ENCODE data around the gene KRT34. TPM values are rescaled to one million over a fixed set of nuclear protein-coding genes. Genes with fewer than 3 reads are reported as not detected.

The KRT34 gene
- total RNA-seq (2022; extraction: Qiagen RNA extraction) = 0.23 to 0.61 TPM (median 0.42 TPM) in 5 replicates

GRCh38 chr17:41381943-41382342, at the start of gene KRT34:
KRT34 (minus strand) TSS chr17:41382306; CDS start chr17:41382246, 60 bp downstream.

GRCh38 chr17:41424111-41424635, 42.1 kb upstream of the KRT34 start, which contains the start of gene KRT37:
KRT37 (minus strand) TSS chr17:41424585; CDS start chr17:41424523, 62 bp downstream.

GRCh38 chr17:41396996-41397660, 15.0 kb upstream of the KRT34 start, which contains the start of gene KRT31:
KRT31 (minus strand) TSS chr17:41397608; CDS start chr17:41397539, 69 bp downstream.

GRCh38 chr17:41369713-41370112, 12.4 kb downstream of the KRT34 start, which contains the start of gene KRT33B:
KRT33B (minus strand) TSS chr17:41369813; CDS start chr17:41369750, 63 bp downstream.

GRCh38 chr17:41350381-41350878, 31.7 kb downstream of the KRT34 start, which contains the start of gene KRT33A:
KRT33A (minus strand) TSS chr17:41350828; CDS start chr17:41350767, 61 bp downstream.

Other genes with a start within 250 kb of the KRT34 start
- gene KRTAP4-6, start 241.8 kb downstream of the KRT34 start, total RNA-seq (2022; extraction: Qiagen RNA extraction) = not detected in 5 replicates
- gene KRTAP4-5, start 232.5 kb downstream of the KRT34 start, total RNA-seq (2022; extraction: Qiagen RNA extraction) = not detected in 5 replicates
- not detected in 5 replicates for gene KRTAP4-4, start 221.6 kb downstream of the KRT34 start, total RNA-seq (2022; extraction: Qiagen RNA extraction)
- not detected in 5 replicates for gene KRTAP4-3, start 214.1 kb downstream of the KRT34 start, total RNA-seq (2022; extraction: Qiagen RNA extraction)
- not detected in 5 replicates for gene KRTAP4-2, start 204.1 kb downstream of the KRT34 start, total RNA-seq (2022; extraction: Qiagen RNA extraction)
- gene KRTAP4-1, start 197.4 kb downstream of the KRT34 start, total RNA-seq (2022; extraction: Qiagen RNA extraction) = 0.08 to 0.13 TPM in 2 of 5 replicates, not detected in the others
- not detected in 5 replicates for gene KRTAP9-1, start 192.4 kb downstream of the KRT34 start, total RNA-seq (2022; extraction: Qiagen RNA extraction)
- gene KRTAP9-2, start 155.7 kb downstream of the KRT34 start, total RNA-seq (2022; extraction: Qiagen RNA extraction) = not detected in 5 replicates
- gene KRTAP9-3, start 149.9 kb downstream of the KRT34 start, total RNA-seq (2022; extraction: Qiagen RNA extraction) = not detected in 5 replicates
- gene KRTAP9-8, start 144.3 kb downstream of the KRT34 start, total RNA-seq (2022; extraction: Qiagen RNA extraction) = not detected in 5 replicates
- gene KRTAP9-4, start 132.6 kb downstream of the KRT34 start, total RNA-seq (2022; extraction: Qiagen RNA extraction) = not detected in 5 replicates
- gene KRTAP9-9, start 126.9 kb downstream of the KRT34 start, total RNA-seq (2022; extraction: Qiagen RNA extraction) = not detected in 5 replicates
- not detected in 5 replicates for gene KRTAP9-6, start 116.9 kb downstream of the KRT34 start, total RNA-seq (2022; extraction: Qiagen RNA extraction)
- gene KRTAP9-7, start 106.6 kb downstream of the KRT34 start, total RNA-seq (2022; extraction: Qiagen RNA extraction) = not detected in 5 replicates
- not detected in 5 replicates for gene KRTAP29-1, start 79.5 kb downstream of the KRT34 start, total RNA-seq (2022; extraction: Qiagen RNA extraction)
- not detected in 5 replicates for gene KRTAP16-1, start 73.0 kb downstream of the KRT34 start, total RNA-seq (2022; extraction: Qiagen RNA extraction)
- not detected in 5 replicates for gene KRTAP17-1, start 66.6 kb downstream of the KRT34 start, total RNA-seq (2022; extraction: Qiagen RNA extraction)
- not detected in 5 replicates for gene KRT33A, start 31.5 kb downstream of the KRT34 start, total RNA-seq (2022; extraction: Qiagen RNA extraction)
- 0.08 TPM in 1 of 5 replicates, not detected in the others for gene KRT33B, start 12.5 kb downstream of the KRT34 start, total RNA-seq (2022; extraction: Qiagen RNA extraction)
- gene KRT31, start 15.3 kb upstream of the KRT34 start, total RNA-seq (2022; extraction: Qiagen RNA extraction) = not detected in 5 replicates
- gene KRT37, start 42.3 kb upstream of the KRT34 start, total RNA-seq (2022; extraction: Qiagen RNA extraction) = not detected in 5 replicates
- gene KRT38, start 58.7 kb upstream of the KRT34 start, total RNA-seq (2022; extraction: Qiagen RNA extraction) = 0.03 TPM in 1 of 5 replicates, not detected in the others
- gene KRT32, start 85.1 kb upstream of the KRT34 start, total RNA-seq (2022; extraction: Qiagen RNA extraction) = 0.06 to 0.09 TPM (median 0.08 TPM) in 3 of 5 replicates, not detected in the others
- not detected in 5 replicates for gene KRT35, start 98.8 kb upstream of the KRT34 start, total RNA-seq (2022; extraction: Qiagen RNA extraction)
- gene KRT36, start 107.6 kb upstream of the KRT34 start, total RNA-seq (2022; extraction: Qiagen RNA extraction) = 0.05 TPM in 1 of 5 replicates, not detected in the others
- gene KRT13, start 123.3 kb upstream of the KRT34 start, total RNA-seq (2022; extraction: Qiagen RNA extraction) = 0.10 to 0.35 TPM (median 0.26 TPM) in 4 of 5 replicates, not detected in the other
- 2.3 to 3.5 TPM (median 2.5 TPM) in 5 replicates for gene KRT15, start 136.6 kb upstream of the KRT34 start, total RNA-seq (2022; extraction: Qiagen RNA extraction)
- 38.8 to 54.9 TPM (median 45.7 TPM) in 5 replicates for gene KRT19, start 146.0 kb upstream of the KRT34 start, total RNA-seq (2022; extraction: Qiagen RNA extraction)
- gene KRT9, start 189.8 kb upstream of the KRT34 start, total RNA-seq (2022; extraction: Qiagen RNA extraction) = not detected in 5 replicates
- 0.07 to 0.11 TPM (median 0.08 TPM) in 4 of 5 replicates, not detected in the other for gene KRT14, start 204.6 kb upstream of the KRT34 start, total RNA-seq (2022; extraction: Qiagen RNA extraction)
- 0.94 to 1.6 TPM (median 1.6 TPM) in 5 replicates for gene KRT16, start 230.5 kb upstream of the KRT34 start, total RNA-seq (2022; extraction: Qiagen RNA extraction)
- gene KRT17, start 242.3 kb upstream of the KRT34 start, total RNA-seq (2022; extraction: Qiagen RNA extraction) = 0.66 to 1.3 TPM (median 1.00 TPM) in 5 replicates

All from A549 treated with AZD2906 at 1 μM for 4 hours (cell line).